Lung microvascular endothelial cell (primary cell): ENCODE measurements around the gene APOE. TPM values are rescaled to one million over a fixed set of nuclear protein-coding genes. Genes with fewer than 3 reads are reported as not detected.
"Not testable (repeated sequence)": the region's sequence is repeated elsewhere in the genome, so short reads cannot be mapped to it uniquely, and the experiment has no call there.

Source experiments
- DNase-seq, 2 donors: peaks; one replicate each; pipeline versions ENCODE4 v3.0.0 to v3.0.0-alpha.2; 2010; ENCODE audit warnings: low read depth in 2 of 2
- total RNA-seq: library from RNA; depleted of rRNA; stranded (reverse); fragments of >200 nt; gene quantifications from 2 replicates; pipeline ENCODE4 v1.2.1, GENCODE V29; 2014

Gene APOE
- total RNA-seq, 1 donor from 2014 or later, result 2.4 TPM

DNA sequence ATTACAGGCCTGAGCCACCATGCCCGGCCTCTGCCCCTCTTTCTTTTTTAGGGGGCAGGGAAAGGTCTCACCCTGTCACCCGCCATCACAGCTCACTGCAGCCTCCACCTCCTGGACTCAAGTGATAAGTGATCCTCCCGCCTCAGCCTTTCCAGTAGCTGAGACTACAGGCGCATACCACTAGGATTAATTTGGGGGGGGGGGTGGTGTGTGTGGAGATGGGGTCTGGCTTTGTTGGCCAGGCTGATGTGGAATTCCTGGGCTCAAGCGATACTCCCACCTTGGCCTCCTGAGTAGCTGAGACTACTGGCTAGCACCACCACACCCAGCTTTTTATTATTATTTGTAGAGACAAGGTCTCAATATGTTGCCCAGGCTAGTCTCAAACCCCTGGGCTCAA lies 4.2 kb downstream of the APOE start:
- DNase-seq, result no peak

GRCh38 chr19:44911896-44912295 lies 6.3 kb downstream of the APOE start:
- not testable (repeated sequence) for DNase-seq

GRCh38 chr19:44912854-44913253 lies 7.3 kb downstream of the APOE start:
- no peak for DNase-seq

DNA sequence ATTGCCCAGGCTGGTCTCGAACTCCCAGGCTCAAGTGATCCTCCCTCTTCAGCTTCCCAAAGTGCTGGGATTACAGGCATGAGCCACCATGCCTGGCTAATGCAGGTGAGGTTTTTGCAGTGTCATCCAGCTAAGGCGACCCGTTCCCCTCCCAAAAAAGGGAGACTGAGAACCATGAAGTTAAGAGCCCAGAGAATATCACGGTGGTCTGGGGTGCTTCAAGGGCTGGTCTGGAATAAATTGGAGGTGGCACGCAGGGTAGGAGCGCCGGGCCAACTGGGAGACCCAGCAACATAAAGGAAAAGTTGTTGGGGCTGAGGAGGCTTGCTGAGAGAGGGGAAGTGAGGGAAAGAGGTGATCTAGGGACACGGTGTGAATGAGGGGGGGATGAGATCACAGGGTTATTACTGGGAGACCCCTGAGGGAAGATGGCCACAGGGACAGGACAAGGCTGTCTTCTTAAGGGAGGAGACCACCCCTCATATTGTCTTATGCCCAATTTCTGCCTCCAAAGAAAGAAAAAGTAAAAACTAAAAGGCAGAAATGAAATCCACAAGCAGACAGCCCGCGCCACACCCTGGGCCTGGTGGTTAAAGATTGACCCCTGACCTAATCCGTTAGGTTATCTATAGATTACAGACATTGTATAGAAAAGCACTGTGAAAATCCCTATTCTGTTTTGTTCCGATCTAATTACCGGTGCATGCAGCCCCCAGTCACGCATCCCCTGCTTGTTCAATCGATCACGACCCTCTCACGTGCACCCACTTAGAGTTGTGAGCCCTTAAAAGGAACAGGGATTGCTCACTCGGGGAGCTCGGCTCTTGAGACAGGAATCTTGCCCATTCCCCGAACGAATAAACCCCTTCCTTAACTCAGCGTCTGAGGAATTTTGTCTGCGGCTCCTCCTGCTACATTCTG lies 8.2 kb downstream of the APOE start:
- DNase-seq, result not testable (repeated sequence)

DNA sequence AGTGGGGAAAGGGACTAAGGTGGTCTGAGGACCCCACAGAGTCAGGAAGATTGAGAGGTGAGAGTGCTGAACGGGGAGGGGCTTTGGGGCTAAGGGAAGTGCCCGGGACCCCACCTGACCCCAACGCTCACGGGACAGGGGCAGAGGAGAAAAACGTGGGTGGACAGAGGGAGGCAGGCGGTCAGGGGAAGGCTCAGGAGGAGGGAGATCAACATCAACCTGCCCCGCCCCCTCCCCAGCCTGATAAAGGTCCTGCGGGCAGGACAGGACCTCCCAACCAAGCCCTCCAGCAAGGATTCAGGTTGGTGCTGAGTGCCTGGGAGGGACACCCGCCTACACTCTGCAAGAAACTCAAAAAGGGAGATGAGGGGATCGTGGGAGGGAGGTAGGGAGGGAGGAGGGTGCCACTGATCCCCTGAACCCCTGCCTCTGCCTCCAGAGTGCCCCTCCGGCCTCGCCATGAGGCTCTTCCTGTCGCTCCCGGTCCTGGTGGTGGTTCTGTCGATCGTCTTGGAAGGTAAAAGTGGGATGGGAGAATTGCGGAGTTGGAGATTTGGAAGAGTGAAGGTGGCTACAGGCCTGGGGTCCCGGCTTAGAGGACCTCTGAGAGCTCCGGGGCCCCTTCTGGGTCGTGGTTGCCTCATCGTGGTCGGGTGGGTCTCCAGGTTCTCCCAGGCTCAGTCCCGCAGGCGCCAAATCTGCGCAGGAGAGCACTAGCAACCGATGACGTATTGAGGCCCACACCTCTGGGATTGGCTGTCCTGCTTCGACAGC lies 9.0 kb downstream of the APOE start, which contains the start of gene APOC1:
Gene APOC1 (plus strand): TSS at position 176 of the 774 bp plus-strand sequence. CDS start 284 bp downstream, at position 460.
- DNase-seq, result peak; percentile 71 to 88

GRCh38 chr19:44924243-44924725 lies 18.7 kb downstream of the APOE start:
- DNase-seq, result no peak

DNA sequence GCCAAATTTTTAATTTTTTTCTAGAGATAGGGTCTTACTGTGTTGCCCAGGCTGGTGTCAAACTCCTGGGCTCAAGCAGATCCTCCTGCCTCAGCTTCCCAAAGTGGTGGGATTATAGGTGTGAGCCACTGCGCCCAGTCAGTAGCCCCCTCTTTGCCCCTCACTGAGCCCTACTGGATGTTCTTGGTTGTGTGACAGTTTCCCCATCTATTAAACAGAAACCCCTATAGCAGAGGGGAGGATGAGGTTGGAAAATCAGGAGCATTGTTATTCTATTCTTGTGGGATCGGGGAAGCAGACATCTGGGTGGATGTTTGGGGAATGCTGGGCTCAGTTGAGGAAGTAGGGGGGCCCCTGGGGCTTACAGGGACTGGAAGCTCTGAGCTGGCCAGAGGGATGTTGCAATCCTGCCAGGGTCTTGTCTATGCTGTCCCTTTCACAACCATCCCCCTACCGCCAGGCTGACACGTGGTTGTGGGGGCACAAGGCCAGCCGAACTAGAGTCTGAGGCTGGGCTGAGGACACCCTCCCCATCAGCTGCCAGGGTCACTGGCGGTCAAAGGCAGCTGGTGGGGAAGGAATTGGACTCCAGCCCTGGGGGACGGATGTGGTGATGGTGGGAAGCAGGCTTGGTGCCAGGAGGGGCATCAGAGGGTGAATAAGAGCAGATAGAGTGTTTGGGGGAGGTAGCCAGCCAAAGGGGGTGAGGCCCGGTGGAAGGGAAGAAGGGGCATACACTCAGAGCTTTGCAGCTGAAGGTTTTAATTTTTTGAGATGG lies 19.7 kb downstream of the APOE start:
- peak in 1 of 2 donors; percentile 66 for DNase-seq

- not testable (repeated sequence) for DNase-seq
Measured at GRCh38 chr19:44926245-44927077, 20.9 kb downstream of the APOE start.

GRCh38 chr19:44927746-44928145 lies 22.1 kb downstream of the APOE start:
- DNase-seq, result no peak

GRCh38 chr19:44930088-44930487 lies 24.5 kb downstream of the APOE start:
- no peak for DNase-seq

- DNase-seq, result no peak
Measured at GRCh38 chr19:44931541-44931940, 25.9 kb downstream of the APOE start.

DNA sequence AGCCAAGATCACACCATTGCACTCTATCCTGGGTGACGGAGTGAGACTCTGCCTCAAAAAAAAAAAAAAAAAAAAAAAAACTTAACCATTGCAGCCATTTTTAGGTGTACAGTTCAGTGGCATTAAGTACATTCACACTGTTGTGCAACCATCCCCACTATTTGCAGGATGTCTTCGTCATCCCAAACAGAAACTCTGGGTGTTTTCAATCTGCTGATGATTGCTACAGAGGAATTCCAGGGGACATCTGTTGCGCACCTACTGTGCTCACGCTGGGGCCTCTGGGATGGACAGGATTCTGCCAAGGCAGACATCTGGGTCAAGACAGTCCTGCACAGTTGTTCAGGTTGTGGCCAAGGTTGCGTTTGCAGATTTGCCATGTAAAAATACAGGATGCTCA lies 34.1 kb downstream of the APOE start:
- DNase-seq, result no peak

GRCh38 chr19:44942067-44942571 lies 36.5 kb downstream of the APOE start, which contains the start of gene APOC4:
Gene APOC4 (plus strand): TSS chr19:44942237. CDS start chr19:44942278, 41 bp downstream.
- DNase-seq, result no peak

GRCh38 chr19:44943801-44944249 lies 38.2 kb downstream of the APOE start:
- DNase-seq, result peak in 1 of 2 donors; percentile 17

- DNase-seq, result no peak
Measured at GRCh38 chr19:44947041-44947581, 41.5 kb downstream of the APOE start.

- no peak for DNase-seq
Measured at GRCh38 chr19:44948237-44948636, 42.6 kb downstream of the APOE start.

GRCh38 chr19:44948763-44949374 lies 43.3 kb downstream of the APOE start:
- DNase-seq, result no peak

GRCh38 chr19:44949550-44949949 lies 44.0 kb downstream of the APOE start:
- no peak for DNase-seq
